Sigmoid colon (tissue), 7 donors: ENCODE results near the gene SLC36A4. TPM values are rescaled to one million over a fixed set of nuclear protein-coding genes. Genes with fewer than 3 reads are reported as not detected.
"Not testable (repeated sequence)": the region's sequence is repeated elsewhere in the genome, so short reads cannot be mapped to it uniquely, and the experiment has no call there.

Source experiments
- DNase-seq: peaks from one replicate; pipeline ENCODE4 v3.0.0-alpha.2; 2019
- H3K27ac ChIP-seq, 4 donors: fragments of 200-600 bp; sonication (generic); one replicate each; pipeline ENCODE4 v1.5.1; 2016 to 2019; ENCODE audit warnings: mild to moderate bottlenecking in 1 of 4
- H3K27me3 ChIP-seq, 3 donors: fragments of 200-600 bp; sonication (generic); one replicate each; pipeline ENCODE4 v1.5.1; 2019; ENCODE audit warnings: mild to moderate bottlenecking in 1 of 3
- H3K36me3 ChIP-seq, 4 donors: fragments of 200-600 bp; sonication (generic); one replicate each; pipeline ENCODE4 v1.5.1; 2016 to 2019
- H3K4me1 ChIP-seq, 4 donors: fragments of 200-600 bp; sonication (generic); one replicate each; pipeline ENCODE4 v1.5.1; 2017 to 2019
- H3K4me3 ChIP-seq, 4 donors: fragments of 200-600 bp; sonication (generic); one replicate each; pipeline ENCODE4 v1.5.1; 2017 to 2019; ENCODE audit warnings: mild to moderate bottlenecking in 2 of 4, moderate library complexity in 1 of 4
- H3K9me3 ChIP-seq, 4 donors: fragments of 200-600 bp in 3 of 4; sonication (generic) in 3 of 4; one replicate each; pipeline versions ENCODE4 v1.5.1 to v1.6.1; 2013 to 2019
- EP300 ChIP-seq, 4 donors: sonication (generic); formaldehyde crosslinking; IDR thresholded peaks; one replicate each; pipeline ENCODE4 v1.6.1; 2017; ENCODE audit warnings: antibody characterized with exemption in 4 of 4
- POLR2A ChIP-seq, 2 donors: fragments of 450-650 bp; IDR thresholded peaks; one replicate each; pipeline ENCODE4 v1.6.1; 2016; ENCODE audit warnings: antibody characterized with exemption in 2 of 2, mild to moderate bottlenecking in 2 of 2, moderate library complexity in 2 of 2
- POLR2AphosphoS5 ChIP-seq, 4 donors: sonication (generic); formaldehyde crosslinking; IDR thresholded peaks; one replicate each; pipeline ENCODE4 v1.6.1; 2017; ENCODE audit warnings: antibody characterized with exemption in 4 of 4
- WGBS, 2 donors: extraction: QIAGEN DNeasy Blood & Tissue Kit; methylation state at CpG; one replicate each; pipeline ENCODE4 v1.1.7; 2013; 5-methylcytosine and 5-hydroxymethylcytosine counted together
- intact Hi-C: fragments of 100-400 bp; cut with DNase I; formaldehyde crosslinking; loops from one replicate; pipeline ENCODE4 v1.15.1; 2023
- polyA plus RNA-seq, 3 donors: library from polyadenylated mRNA; stranded (reverse); fragments of 200-250 nt; gene quantifications; one replicate each; pipeline ENCODE4 v1.2.3, GENCODE V29; 2013
- total RNA-seq, 4 donors: library from RNA; depleted of rRNA; stranded (reverse); fragments of >200 nt; gene quantifications; one replicate each; pipeline ENCODE4 v1.1.0, GENCODE V29; 2016
- TF ChIP-seq, protein P1 (sequence below), 4 experiments: fragments of 450-650 bp in 3 of 4; fragments of 200-600 bp in 1 of 4; IDR thresholded peaks; one replicate each; pipeline ENCODE4 v1.5.1; 2016 to 2019; ENCODE audit warnings: antibody characterized with exemption in 4 of 4, mild to moderate bottlenecking in 3 of 4, moderate library complexity in 2 of 4
- donor health status: healthy with polysubstance abuse.
- donor health status: Bipolar disorder and iron deficiency.
- donor health status: healthy.

Gene SLC36A4
- total and polyA plus RNA-seq, 7 donors = 4.2 to 17.7 (median 14.6) TPM

DNA sequence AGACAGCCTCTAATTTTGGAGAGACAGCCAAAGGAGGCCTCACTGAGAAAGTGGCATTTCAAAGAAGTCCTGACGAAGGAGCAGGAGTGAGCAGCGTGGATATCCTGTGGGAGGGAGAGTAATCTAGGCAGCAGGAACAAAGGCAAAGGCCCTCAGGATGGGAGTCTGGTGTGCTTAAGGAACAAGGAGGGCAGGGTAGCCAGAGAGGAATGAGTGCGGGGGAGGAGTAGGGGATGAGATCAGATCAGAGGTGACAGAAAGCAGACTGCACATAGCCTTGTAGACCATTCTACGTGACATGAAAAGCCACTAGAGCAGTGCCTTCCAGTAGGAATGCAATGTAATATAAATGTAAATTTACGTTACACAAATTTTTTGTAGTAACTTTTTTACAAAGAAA is 5.6 kb downstream of the SLC36A4 start:
- TF ChIP-seq POLR2AphosphoS5 (IDR thresholded peaks at IDR 0.05) (no peak), POLR2A (IDR thresholded peaks at IDR 0.05) (no peak), EP300 (IDR thresholded peaks at IDR 0.05) (no peak)
- TF ChIP-seq, protein P1, sequence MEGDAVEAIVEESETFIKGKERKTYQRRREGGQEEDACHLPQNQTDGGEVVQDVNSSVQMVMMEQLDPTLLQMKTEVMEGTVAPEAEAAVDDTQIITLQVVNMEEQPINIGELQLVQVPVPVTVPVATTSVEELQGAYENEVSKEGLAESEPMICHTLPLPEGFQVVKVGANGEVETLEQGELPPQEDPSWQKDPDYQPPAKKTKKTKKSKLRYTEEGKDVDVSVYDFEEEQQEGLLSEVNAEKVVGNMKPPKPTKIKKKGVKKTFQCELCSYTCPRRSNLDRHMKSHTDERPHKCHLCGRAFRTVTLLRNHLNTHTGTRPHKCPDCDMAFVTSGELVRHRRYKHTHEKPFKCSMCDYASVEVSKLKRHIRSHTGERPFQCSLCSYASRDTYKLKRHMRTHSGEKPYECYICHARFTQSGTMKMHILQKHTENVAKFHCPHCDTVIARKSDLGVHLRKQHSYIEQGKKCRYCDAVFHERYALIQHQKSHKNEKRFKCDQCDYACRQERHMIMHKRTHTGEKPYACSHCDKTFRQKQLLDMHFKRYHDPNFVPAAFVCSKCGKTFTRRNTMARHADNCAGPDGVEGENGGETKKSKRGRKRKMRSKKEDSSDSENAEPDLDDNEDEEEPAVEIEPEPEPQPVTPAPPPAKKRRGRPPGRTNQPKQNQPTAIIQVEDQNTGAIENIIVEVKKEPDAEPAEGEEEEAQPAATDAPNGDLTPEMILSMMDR (IDR thresholded peaks at IDR 0.05) = no peak
- no peaks in the 10 kb centered on the region for H3K9me3 ChIP-seq
- H3K27ac ChIP-seq = no peak overlapping the region
- H3K27me3 ChIP-seq = no peaks in the 10 kb centered on the region
- peaks cover 0 to 8% (median 4%) of the 10 kb centered on the region in 4 donors for H3K4me1 ChIP-seq
- no peak for DNase-seq
- H3K36me3 ChIP-seq = no peaks in the 10 kb centered on the region
- H3K4me3 ChIP-seq = no peak overlapping the region
- intact Hi-C loops = no loop called here
- WGBS, 2 donors = 93 to 94% methylated on average over 5 of the region's 5 CpGs

DNA sequence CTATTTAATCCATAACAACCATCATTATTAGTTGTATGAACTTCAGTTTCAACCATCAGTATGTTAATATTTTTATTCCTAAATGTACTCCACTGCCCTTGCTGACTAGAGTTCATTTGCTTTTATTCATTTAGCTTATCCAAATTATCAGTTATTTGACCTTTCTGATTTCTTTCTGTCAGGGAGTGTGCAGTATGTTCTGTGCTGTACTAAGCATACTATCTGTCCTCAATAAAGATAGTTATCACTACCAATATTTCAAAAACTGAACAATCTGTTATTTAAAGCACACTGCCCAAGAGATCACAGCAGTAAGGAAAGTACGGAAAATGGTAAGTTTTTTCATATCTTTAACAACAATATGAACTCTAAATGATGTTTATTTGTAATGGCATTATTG is 8.3 kb downstream of the SLC36A4 start:
- WGBS, 2 donors = 98 to 100% methylated on average over 1 of the region's 1 CpG
- TF ChIP-seq, protein P1 (IDR thresholded peaks at IDR 0.05) = no peak
- TF ChIP-seq POLR2A (IDR thresholded peaks at IDR 0.05) = no peak
- TF ChIP-seq POLR2AphosphoS5 (IDR thresholded peaks at IDR 0.05) = no peak
- no peak for TF ChIP-seq EP300 (IDR thresholded peaks at IDR 0.05)
- Histone ChIP-seq H3K4me1 (no peaks in the 10 kb centered on the region), H3K27ac (no peak overlapping the region), H3K9me3 (no peaks in the 10 kb centered on the region), H3K27me3 (no peaks in the 10 kb centered on the region), H3K36me3 (peaks cover 0 to 6% (median 0%) of the 10 kb centered on the region in 4 donors), H3K4me3 (no peak overlapping the region)
- no peak for DNase-seq
- intact Hi-C loops = no loop called here

DNA sequence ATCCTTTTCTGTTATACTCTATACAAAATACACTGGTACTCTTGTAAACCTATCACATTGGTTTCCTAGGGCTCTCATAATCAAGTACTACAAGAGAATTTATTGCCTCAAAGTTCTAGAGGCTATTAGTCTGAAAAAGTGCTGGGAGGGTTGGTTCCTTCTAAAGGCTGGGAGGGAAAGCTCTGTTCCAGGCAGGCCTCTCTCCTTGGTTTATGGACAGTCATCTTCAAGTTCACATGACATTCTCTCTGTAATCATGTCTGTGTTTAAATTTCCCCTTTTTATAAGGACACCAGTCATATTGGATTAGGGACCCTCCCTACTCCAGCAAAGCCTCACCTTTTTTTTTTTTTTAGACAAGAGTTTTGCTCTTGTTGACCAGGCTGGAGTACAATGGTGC is 9.1 kb downstream of the SLC36A4 start:
- H3K9me3 ChIP-seq = no peaks in the 10 kb centered on the region
- no peak overlapping the region for H3K4me3 ChIP-seq
- H3K27ac ChIP-seq = no peak overlapping the region
- DNase-seq = no peak
- TF ChIP-seq, protein P1 (IDR thresholded peaks at IDR 0.05) = no peak
- TF ChIP-seq POLR2A (IDR thresholded peaks at IDR 0.05) (no peak), EP300 (IDR thresholded peaks at IDR 0.05) (no peak), POLR2AphosphoS5 (IDR thresholded peaks at IDR 0.05) (no peak)
- no peaks in the 10 kb centered on the region for H3K4me1 ChIP-seq
- intact Hi-C loops = no loop called here
- peaks cover 0 to 11% (median 0%) of the 10 kb centered on the region in 4 donors for H3K36me3 ChIP-seq
- H3K27me3 ChIP-seq = no peaks in the 10 kb centered on the region

DNA sequence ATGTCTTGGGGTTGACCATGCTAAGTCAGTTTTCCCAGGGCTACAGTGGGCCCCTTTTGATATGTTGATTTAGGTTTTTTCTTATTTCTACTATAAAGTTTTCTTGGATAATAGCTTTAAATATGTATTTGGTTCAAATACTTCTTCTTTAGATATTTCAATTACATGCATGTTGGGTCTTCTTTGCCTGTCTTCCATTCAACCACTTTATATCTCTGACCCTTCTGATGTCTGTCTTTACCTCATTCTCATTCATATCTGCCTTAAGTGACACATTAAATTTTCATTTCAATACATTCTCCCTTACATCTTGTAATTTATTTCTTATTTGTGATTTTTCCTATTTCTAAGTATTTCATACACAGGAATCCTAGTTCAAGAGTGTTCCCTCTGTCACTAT is 10.5 kb downstream of the SLC36A4 start:
- intact Hi-C loops = no loop called here
- H3K27me3 ChIP-seq = no peaks in the 10 kb centered on the region
- TF ChIP-seq POLR2A (IDR thresholded peaks at IDR 0.05) (no peak), EP300 (IDR thresholded peaks at IDR 0.05) (no peak), POLR2AphosphoS5 (IDR thresholded peaks at IDR 0.05) (no peak)
- TF ChIP-seq, protein P1 (IDR thresholded peaks at IDR 0.05) = no peak
- H3K4me1 ChIP-seq = no peaks in the 10 kb centered on the region
- no peak overlapping the region for H3K27ac ChIP-seq
- H3K36me3 ChIP-seq = peaks cover 0 to 24% (median 0%) of the 10 kb centered on the region in 4 donors
- no peak for DNase-seq
- no peaks in the 10 kb centered on the region for H3K9me3 ChIP-seq
- H3K4me3 ChIP-seq = no peak overlapping the region

DNA sequence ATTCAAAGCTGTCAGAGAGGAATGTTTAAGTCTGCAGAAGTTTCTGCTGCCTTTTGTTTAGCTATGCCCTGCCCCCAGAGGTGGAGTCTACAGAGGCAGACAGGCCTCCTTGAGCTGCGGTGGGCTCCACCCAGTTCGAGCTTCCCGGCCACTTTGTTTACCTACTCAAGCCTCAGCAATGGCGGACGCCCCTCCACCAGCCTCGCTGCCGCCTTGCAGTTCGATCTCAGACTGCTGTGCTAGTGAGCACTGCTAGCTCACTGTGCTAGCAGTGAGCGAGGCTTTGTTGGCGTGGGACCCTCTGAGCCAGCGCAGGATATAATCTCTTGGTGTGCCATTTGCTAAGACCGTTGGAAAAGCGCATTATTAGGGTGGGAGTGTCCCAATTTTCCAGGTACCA is 19.9 kb downstream of the SLC36A4 start:
- peak; percentile 51 for DNase-seq
- H3K4me1 ChIP-seq, intact Hi-C loops: not testable (repeated sequence)

More for the DNA sequence above, 19.9 kb downstream of the SLC36A4 start:
- WGBS, 2 donors = 90 to 94% methylated on average over 13 of the region's 13 CpGs
- H3K27me3 ChIP-seq, H3K9me3 ChIP-seq, H3K4me3 ChIP-seq, H3K27ac ChIP-seq: not testable (repeated sequence)
- H3K36me3 ChIP-seq = peaks cover 11 to 46% (median 15%) of the 10 kb centered on the region in 4 donors
